ENCODE measurements around the gene SGSM2.
A peak's percentile ranks its signal among the peaks of the same experiment; 100 is the strongest.

Gene SGSM2

DNA sequence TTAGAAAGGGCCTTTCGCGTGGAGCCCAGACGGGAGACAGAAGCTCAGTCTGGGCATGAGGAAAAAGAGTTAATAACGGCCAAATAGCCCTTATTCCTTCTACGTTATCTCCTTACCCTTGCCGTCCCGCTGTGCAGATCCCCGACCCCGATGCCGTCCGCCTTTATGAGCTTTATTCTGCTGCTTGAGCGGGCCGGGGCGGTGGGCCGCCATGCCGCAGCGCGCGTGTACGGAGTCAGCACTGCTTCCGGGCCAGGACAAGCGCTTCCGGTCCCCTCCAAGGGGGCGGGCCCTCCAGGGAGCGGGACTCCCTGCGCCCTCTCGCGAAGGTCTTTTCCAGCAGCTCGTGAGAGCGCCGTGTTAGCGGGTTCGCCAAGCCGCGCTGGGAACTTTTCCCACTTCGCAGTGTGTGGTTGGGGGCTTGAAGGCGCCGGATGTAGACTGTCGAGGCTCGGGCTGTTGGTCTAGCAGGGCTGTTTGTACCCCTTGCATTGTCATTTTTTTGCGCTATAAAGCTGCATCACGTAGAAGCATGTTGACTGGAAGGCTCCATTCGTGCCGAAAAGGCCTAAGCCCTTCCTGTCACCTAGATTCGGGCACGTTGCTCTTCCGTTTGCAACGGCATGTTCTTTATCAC is 968 bp upstream of the SGSM2 start, which contains the start of gene TSR1:
Gene TSR1 (minus strand): TSS at position 243 of the 637 bp plus-strand sequence. CDS start 30 bp downstream, at position 213.
- in situ Hi-C loops (cut with HindIII; ENCODE audit: low sequenced_read_pairs) = no loop called here
- TF ChIP-seq, protein P1, sequence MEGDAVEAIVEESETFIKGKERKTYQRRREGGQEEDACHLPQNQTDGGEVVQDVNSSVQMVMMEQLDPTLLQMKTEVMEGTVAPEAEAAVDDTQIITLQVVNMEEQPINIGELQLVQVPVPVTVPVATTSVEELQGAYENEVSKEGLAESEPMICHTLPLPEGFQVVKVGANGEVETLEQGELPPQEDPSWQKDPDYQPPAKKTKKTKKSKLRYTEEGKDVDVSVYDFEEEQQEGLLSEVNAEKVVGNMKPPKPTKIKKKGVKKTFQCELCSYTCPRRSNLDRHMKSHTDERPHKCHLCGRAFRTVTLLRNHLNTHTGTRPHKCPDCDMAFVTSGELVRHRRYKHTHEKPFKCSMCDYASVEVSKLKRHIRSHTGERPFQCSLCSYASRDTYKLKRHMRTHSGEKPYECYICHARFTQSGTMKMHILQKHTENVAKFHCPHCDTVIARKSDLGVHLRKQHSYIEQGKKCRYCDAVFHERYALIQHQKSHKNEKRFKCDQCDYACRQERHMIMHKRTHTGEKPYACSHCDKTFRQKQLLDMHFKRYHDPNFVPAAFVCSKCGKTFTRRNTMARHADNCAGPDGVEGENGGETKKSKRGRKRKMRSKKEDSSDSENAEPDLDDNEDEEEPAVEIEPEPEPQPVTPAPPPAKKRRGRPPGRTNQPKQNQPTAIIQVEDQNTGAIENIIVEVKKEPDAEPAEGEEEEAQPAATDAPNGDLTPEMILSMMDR (IDR thresholded peaks at IDR 0.05; ENCODE audit: low read depth, low read length) = peak; percentile 19

DNA sequence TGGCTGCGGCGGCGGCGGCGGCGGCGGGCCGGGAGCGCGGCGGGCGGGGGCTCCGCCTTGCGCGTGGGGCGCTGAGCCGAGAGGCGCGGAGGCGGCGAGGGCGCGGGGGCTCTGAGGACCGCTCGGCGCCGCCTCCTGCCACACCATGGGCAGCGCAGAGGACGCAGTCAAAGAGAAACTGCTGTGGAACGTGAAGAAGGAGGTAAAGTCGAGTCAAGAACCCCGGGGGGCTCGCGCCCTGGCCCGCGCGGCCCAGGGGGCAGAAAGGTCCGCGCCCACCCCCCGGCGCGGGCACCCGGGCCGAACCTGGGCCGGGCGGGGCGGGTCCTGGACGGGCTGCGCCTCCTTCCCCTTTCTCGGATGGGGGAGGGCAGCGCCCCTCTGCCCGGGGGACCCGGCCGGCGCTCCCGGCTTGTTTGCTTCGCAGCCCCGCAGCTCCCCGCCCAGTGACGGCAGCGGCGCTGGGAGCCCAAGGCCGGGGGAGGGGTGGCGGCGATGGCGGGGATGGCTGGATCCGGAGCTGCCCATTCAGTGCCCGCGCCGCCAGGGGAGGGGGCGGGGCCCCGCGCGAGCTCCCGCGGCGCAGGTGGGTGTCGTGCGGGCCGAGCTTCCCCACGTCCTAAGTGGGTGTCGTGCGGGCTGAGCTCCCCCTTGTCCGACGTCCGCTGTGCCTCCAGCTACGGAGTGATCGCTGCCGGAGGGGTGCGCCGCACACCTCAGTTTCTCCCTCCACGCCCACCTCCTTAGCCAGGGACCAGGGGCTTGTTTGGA is 428 bp downstream of the SGSM2 start:
- in situ Hi-C loops (cut with HindIII; ENCODE audit: low sequenced_read_pairs) = no loop called here
- peak overlapping the region; percentile 74 for H3K4me3 ChIP-seq (ENCODE audit: low read depth, low read length)
- peak; percentile 59 for DNase-seq (ENCODE audit: low read depth, low spot score)
- TF ChIP-seq, protein P1 (IDR thresholded peaks at IDR 0.05; ENCODE audit: low read depth, low read length) = peak; percentile 4

More for the DNA sequence above, 968 bp upstream of the SGSM2 start, which contains the start of gene TSR1:
- DNase-seq (ENCODE audit: low read depth, low spot score) = peak; percentile 91
- peak within 1 kb of the TSS; percentile 74 for H3K4me3 ChIP-seq (ENCODE audit: low read depth, low read length)

GRCh38 chr17:2338315-2338657 is 985 bp downstream of the SGSM2 start:
- DNase-seq (ENCODE audit: low read depth, low spot score) = peak; percentile 32
- TF ChIP-seq, protein P1 (IDR thresholded peaks at IDR 0.05; ENCODE audit: low read depth, low read length) = no peak
- in situ Hi-C loops (cut with HindIII; ENCODE audit: low sequenced_read_pairs) = no loop called here

GRCh38 chr17:2343421-2343820 is 6.1 kb downstream of the SGSM2 start:
- H3K4me3 ChIP-seq (ENCODE audit: low read depth, low read length) = no peak overlapping the region
- TF ChIP-seq, protein P1 (IDR thresholded peaks at IDR 0.05; ENCODE audit: low read depth, low read length) = no peak
- no peak for DNase-seq (ENCODE audit: low read depth, low spot score)
- in situ Hi-C loops (cut with HindIII; ENCODE audit: low sequenced_read_pairs) = no loop called here

More at GRCh38 chr17:2338315-2338657, 985 bp downstream of the SGSM2 start:
- H3K4me3 ChIP-seq (ENCODE audit: low read depth, low read length) = peak overlapping the region; percentile 74

- no peak for DNase-seq (ENCODE audit: low read depth, low spot score)
- H3K4me3 ChIP-seq (ENCODE audit: low read depth, low read length) = no peak overlapping the region
- in situ Hi-C loops (cut with HindIII; ENCODE audit: low sequenced_read_pairs) = no loop called here
- TF ChIP-seq, protein P1 (IDR thresholded peaks at IDR 0.05; ENCODE audit: low read depth, low read length) = no peak
Measured at GRCh38 chr17:2344528-2344927, 7.2 kb downstream of the SGSM2 start.

DNA sequence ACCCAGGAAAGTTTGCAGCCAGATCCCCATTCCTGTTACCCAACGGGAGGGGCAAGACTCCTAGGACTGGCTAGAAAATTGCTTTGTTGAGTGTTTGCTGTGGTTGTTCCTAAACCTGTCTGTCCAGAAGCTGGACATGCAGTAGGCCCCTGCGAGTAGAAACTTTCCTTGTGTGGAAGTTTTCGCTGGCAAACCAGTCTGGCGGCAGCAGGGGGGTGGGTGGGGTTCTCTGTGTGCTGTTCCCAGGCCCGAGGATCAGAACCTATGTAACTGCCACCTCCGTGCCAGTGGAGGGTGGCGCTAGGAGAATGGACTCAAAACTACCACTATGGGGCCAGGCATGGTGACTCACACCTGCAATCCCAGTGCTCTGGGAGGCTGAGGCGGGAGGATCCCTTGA is 9.2 kb downstream of the SGSM2 start:
- H3K4me3 ChIP-seq (ENCODE audit: low read depth, low read length) = no peak overlapping the region
- no peak for DNase-seq (ENCODE audit: low read depth, low spot score)
- TF ChIP-seq, protein P1 (IDR thresholded peaks at IDR 0.05; ENCODE audit: low read depth, low read length) = no peak
- in situ Hi-C loops (cut with HindIII; ENCODE audit: low sequenced_read_pairs) = no loop called here

All from astrocyte of the spinal cord (primary cell).